ENCODE results near the gene TNS4. TPM values are rescaled to one million over a fixed set of nuclear protein-coding genes. Genes with fewer than 3 reads are reported as not detected.

Gene TNS4
- total RNA-seq, 4 donors from 2014 or later, result 0.30 TPM; not detected in 3

- peak overlapping the region in 3 of 4 donors; percentile 61 to 68 (median 63) for H3K27ac ChIP-seq
- WGBS, 2 donors, result 80 to 85% methylated on average over 18 of the region's 18 CpGs
Measured at GRCh38 chr17:40475234-40475908, 26.1 kb downstream of the TNS4 start.

GRCh38 chr17:40474419-40475002, 26.9 kb downstream of the TNS4 start:
- Histone ChIP-seq H3K4me1 (peaks cover 0 to 44% (median 13%) of the 10 kb centered on the region in 4 donors), H3K36me3 (no peaks in the 10 kb centered on the region), H3K4me3 (no peak overlapping the region), H3K27ac (peak overlapping the region in 2 of 4 donors; percentile 19 to 68), H3K27me3 (no peaks in the 10 kb centered on the region), H3K9me3 (no peaks in the 10 kb centered on the region)
- WGBS, 2 donors, result 57 to 73% methylated on average over 9 of the region's 9 CpGs
- no peak for DNase-seq (ENCODE audit: low spot score in 2 of 2)
- TF ChIP-seq EP300 (IDR thresholded peaks at IDR 0.05), result no peak
- no peak for TF ChIP-seq POLR2A (IDR thresholded peaks at IDR 0.05)
- TF ChIP-seq CTCF (IDR thresholded peaks at IDR 0.05), result no peak

More at GRCh38 chr17:40475234-40475908, 26.1 kb downstream of the TNS4 start:
- Histone ChIP-seq H3K9me3 (no peaks in the 10 kb centered on the region), H3K36me3 (no peaks in the 10 kb centered on the region), H3K4me1 (peaks cover 0 to 46% (median 15%) of the 10 kb centered on the region in 4 donors), H3K4me3 (no peak overlapping the region), H3K27me3 (no peaks in the 10 kb centered on the region)
- DNase-seq (ENCODE audit: low spot score in 2 of 2), result no peak
- TF ChIP-seq POLR2A (IDR thresholded peaks at IDR 0.05) (no peak), CTCF (IDR thresholded peaks at IDR 0.05) (no peak)

GRCh38 chr17:40473573-40474365, 27.7 kb downstream of the TNS4 start:
- Histone ChIP-seq H3K9me3 (no peaks in the 10 kb centered on the region), H3K4me3 (no peak overlapping the region), H3K4me1 (peaks cover 0 to 44% (median 13%) of the 10 kb centered on the region in 4 donors), H3K36me3 (no peaks in the 10 kb centered on the region), H3K27ac (peak overlapping the region in 2 of 4 donors; percentile 19 to 68), H3K27me3 (no peaks in the 10 kb centered on the region)
- no peak for TF ChIP-seq EP300 (IDR thresholded peaks at IDR 0.05)
- no peak for TF ChIP-seq POLR2A (IDR thresholded peaks at IDR 0.05)
- TF ChIP-seq CTCF (IDR thresholded peaks at IDR 0.05), result no peak
- no peak for DNase-seq (ENCODE audit: low spot score in 2 of 2)
- whole genome bisulfite sequencing, 2 donors, result 70% methylated on average over 16 of the region's 16 CpGs

- Histone ChIP-seq H3K4me3 (no peak overlapping the region), H3K27me3 (no peaks in the 10 kb centered on the region), H3K36me3 (no peaks in the 10 kb centered on the region), H3K27ac (no peak overlapping the region), H3K4me1 (peaks cover 0 to 44% (median 13%) of the 10 kb centered on the region in 4 donors), H3K9me3 (no peaks in the 10 kb centered on the region)
- TF ChIP-seq POLR2A (IDR thresholded peaks at IDR 0.05), result no peak
- TF ChIP-seq CTCF (IDR thresholded peaks at IDR 0.05), result no peak
- no peak for TF ChIP-seq EP300 (IDR thresholded peaks at IDR 0.05)
- no peak for DNase-seq (ENCODE audit: low spot score in 2 of 2)
- WGBS, 2 donors, result 93 to 96% methylated on average over 3 of the region's 3 CpGs
Measured at GRCh38 chr17:40472733-40473452, 28.5 kb downstream of the TNS4 start.

Data from tibial nerve (tissue), 4 donors.